Fibroblast of lung (primary cell): ENCODE measurements around the gene DOCK3. TPM values are rescaled to one million over a fixed set of nuclear protein-coding genes. Genes with fewer than 3 reads are reported as not detected.

Source experiments
- DNase-seq, 2 donors: peaks; one replicate each; pipeline versions ENCODE4 v3.0.0 to v3.0.0-alpha.2; 2010; ENCODE audit warnings: low read depth in 2 of 2
- H2AFZ ChIP-seq: 2 replicates; pipeline ENCODE4 v1.5.1; 2012; ENCODE audit warnings: low read length, control low read depth, inconsistent platforms
- H3K27ac ChIP-seq: 2 replicates; pipeline ENCODE4 v1.5.1; 2011; ENCODE audit warnings: low read length, control low read depth; ENCODE audit not compliant: insufficient read depth
- H3K27me3 ChIP-seq: 2 replicates; pipeline ENCODE4 v1.5.1; 2011; ENCODE audit warnings: mild to moderate bottlenecking, low read length; ENCODE audit not compliant: control insufficient read depth, insufficient read depth
- H3K36me3 ChIP-seq: 2 replicates; pipeline ENCODE4 v1.5.1; 2011; ENCODE audit warnings: low read length; ENCODE audit not compliant: control insufficient read depth, insufficient read depth
- H3K4me1 ChIP-seq: 2 replicates; pipeline ENCODE4 v1.5.1; 2011; ENCODE audit warnings: low read length; ENCODE audit not compliant: control insufficient read depth, insufficient read depth; ENCODE audit errors: extremely low read depth
- H3K4me2 ChIP-seq: 2 replicates; pipeline ENCODE4 v1.5.1; 2011; ENCODE audit warnings: low read length, control low read depth; ENCODE audit not compliant: insufficient read depth; ENCODE audit errors: extremely low read depth
- H3K4me3 ChIP-seq, 4 experiments: fragments of 200-600 bp in 1 of 4; sonication (generic) in 1 of 4; replicated peaks in 1 of 4; 2 replicates each; pipeline ENCODE4 v1.5.1; 2011 to 2016; ENCODE audit warnings: low read length in 4 of 4, low read depth in 3 of 4, mild to moderate bottlenecking in 3 of 4, control low read depth in 2 of 4, inconsistent platforms in 1 of 4, mixed read lengths in 1 of 4; ENCODE audit not compliant: insufficient read depth in 1 of 4; ENCODE audit errors: control extremely low read depth in 1 of 4
- H3K79me2 ChIP-seq: 2 replicates; pipeline ENCODE4 v1.5.1; 2012; ENCODE audit warnings: mild to moderate bottlenecking, low read length, inconsistent platforms; ENCODE audit not compliant: control insufficient read depth, insufficient read depth
- H3K9ac ChIP-seq: 2 replicates; pipeline ENCODE4 v1.5.1; 2011; ENCODE audit warnings: mild to moderate bottlenecking, low read length, control low read depth; ENCODE audit not compliant: insufficient read depth
- H3K9me3 ChIP-seq: 2 replicates; pipeline ENCODE4 v1.5.1; 2012; ENCODE audit warnings: low read depth, low read length; ENCODE audit not compliant: control insufficient read depth, insufficient read depth
- H4K20me1 ChIP-seq: 2 replicates; pipeline ENCODE4 v1.5.1; 2011; ENCODE audit warnings: low read length; ENCODE audit not compliant: control insufficient read depth, insufficient read depth; ENCODE audit errors: extremely low read depth
- CTCF ChIP-seq, 2 donors: IDR thresholded peaks in 1 of 2; conservative IDR thresholded peaks in 1 of 2; 1 replicate in 1 of 2; 2 replicates in 1 of 2; pipeline ENCODE4 v1.5.1; 2011 to 2012; ENCODE audit warnings: low read length in 2 of 2, control low read depth in 1 of 2, inconsistent platforms in 1 of 2, low read depth in 1 of 2, mild to moderate bottlenecking in 1 of 2
- EZH2 ChIP-seq: IDR thresholded peaks from 2 replicates; pipeline ENCODE4 v1.5.1; 2012; ENCODE audit warnings: low read length, control low read depth, mild to moderate bottlenecking; ENCODE audit errors: missing control alignments
- polyA plus RNA-seq, 2 donors: library from polyadenylated mRNA; depleted of rRNA in 1 of 2; stranded (reverse) in 1 of 2; unstranded in 1 of 2; fragments of >200 nt; gene quantifications; 2 replicates each; pipeline ENCODE4 v1.2.1, GENCODE V29; 2011 to 2012; ENCODE audit warnings: missing spikeins in 1 of 2
- total RNA-seq: library from RNA; depleted of rRNA; stranded (reverse); fragments of >200 nt; gene quantifications from 2 replicates; pipeline ENCODE4 v1.2.1, GENCODE V29; 2014

Gene DOCK3
- total and polyA plus RNA-seq, 2 donors (not counting 1 experiment from before 2014, with no cell fraction given) = 0.07 to 0.17 TPM

GRCh38 chr3:51355891-51356578, 681.3 kb downstream of the DOCK3 start:
- H3K27ac ChIP-seq = no peak overlapping the region
- no peaks in the 10 kb centered on the region for H3K9me3 ChIP-seq
- H3K4me1 ChIP-seq = no peaks in the 10 kb centered on the region
- no peaks in the 10 kb centered on the region for H3K79me2 ChIP-seq
- no peak overlapping the region for H2AFZ ChIP-seq
- DNase-seq = no peak
- H3K36me3 ChIP-seq = no peaks in the 10 kb centered on the region
- H4K20me1 ChIP-seq = no peaks in the 10 kb centered on the region
- no peak overlapping the region for H3K4me3 ChIP-seq
- TF ChIP-seq CTCF (conservative IDR thresholded peaks at IDR 0.05 in 1 of 2, IDR thresholded peaks at IDR 0.05 in 1 of 2; ENCODE audit: low read depth in 1 of 2, low read length in 2 of 2) = no peak
- TF ChIP-seq EZH2 = no peak
- no peak overlapping the region for H3K4me2 ChIP-seq
- no peak overlapping the region for H3K9ac ChIP-seq
- H3K27me3 ChIP-seq = no peaks in the 10 kb centered on the region

GRCh38 chr3:51357856-51358255, 683.1 kb downstream of the DOCK3 start:
- H3K79me2 ChIP-seq = no peaks in the 10 kb centered on the region
- no peak overlapping the region for H2AFZ ChIP-seq
- no peak overlapping the region for H3K9ac ChIP-seq
- no peak overlapping the region for H3K4me2 ChIP-seq
- DNase-seq = no peak
- no peak overlapping the region for H3K27ac ChIP-seq
- no peak overlapping the region for H3K4me3 ChIP-seq
- H3K9me3 ChIP-seq = no peaks in the 10 kb centered on the region
- no peaks in the 10 kb centered on the region for H4K20me1 ChIP-seq
- H3K27me3 ChIP-seq = no peaks in the 10 kb centered on the region
- no peaks in the 10 kb centered on the region for H3K4me1 ChIP-seq
- H3K36me3 ChIP-seq = no peaks in the 10 kb centered on the region
- no peak for TF ChIP-seq CTCF (conservative IDR thresholded peaks at IDR 0.05 in 1 of 2, IDR thresholded peaks at IDR 0.05 in 1 of 2; ENCODE audit: low read depth in 1 of 2, low read length in 2 of 2)
- TF ChIP-seq EZH2 = no peak

- H2AFZ ChIP-seq = no peak overlapping the region
- H3K79me2 ChIP-seq = no peaks in the 10 kb centered on the region
- no peak for DNase-seq
- no peak for TF ChIP-seq CTCF (conservative IDR thresholded peaks at IDR 0.05 in 1 of 2, IDR thresholded peaks at IDR 0.05 in 1 of 2; ENCODE audit: low read depth in 1 of 2, low read length in 2 of 2)
- no peaks in the 10 kb centered on the region for H3K4me1 ChIP-seq
- H3K4me2 ChIP-seq = no peak overlapping the region
- no peaks in the 10 kb centered on the region for H3K27me3 ChIP-seq
- H3K9ac ChIP-seq = no peak overlapping the region
- H3K4me3 ChIP-seq = no peak overlapping the region
- H3K27ac ChIP-seq = no peak overlapping the region
- H4K20me1 ChIP-seq = no peaks in the 10 kb centered on the region
- no peaks in the 10 kb centered on the region for H3K9me3 ChIP-seq
- H3K36me3 ChIP-seq = no peaks in the 10 kb centered on the region
These were observed 684.3 kb downstream of the DOCK3 start for GRCh38 chr3:51358981-51359380.
